ENCODE results near the gene CAV1.

Gene CAV1

DNA sequence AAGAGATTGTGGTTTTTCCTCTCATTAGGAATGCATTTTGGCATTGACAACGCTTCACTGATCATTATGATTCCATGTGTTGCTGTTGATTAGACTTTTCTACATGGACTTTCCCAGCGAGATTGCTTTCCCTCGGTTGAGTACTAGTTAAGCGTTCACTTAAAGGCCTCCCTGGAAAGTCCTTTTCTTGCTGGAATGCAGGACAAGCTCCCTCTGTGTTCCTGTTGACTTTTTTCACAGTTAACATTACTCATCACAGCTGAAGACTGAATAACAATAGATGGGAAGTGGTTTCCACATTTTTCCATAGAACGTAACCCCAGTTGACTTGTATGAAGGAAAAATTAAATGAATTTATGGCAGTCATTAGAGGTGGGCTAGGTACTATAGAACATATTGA is 2.6 kb upstream of the CAV1 start:
- TF ChIP-seq, protein P1, sequence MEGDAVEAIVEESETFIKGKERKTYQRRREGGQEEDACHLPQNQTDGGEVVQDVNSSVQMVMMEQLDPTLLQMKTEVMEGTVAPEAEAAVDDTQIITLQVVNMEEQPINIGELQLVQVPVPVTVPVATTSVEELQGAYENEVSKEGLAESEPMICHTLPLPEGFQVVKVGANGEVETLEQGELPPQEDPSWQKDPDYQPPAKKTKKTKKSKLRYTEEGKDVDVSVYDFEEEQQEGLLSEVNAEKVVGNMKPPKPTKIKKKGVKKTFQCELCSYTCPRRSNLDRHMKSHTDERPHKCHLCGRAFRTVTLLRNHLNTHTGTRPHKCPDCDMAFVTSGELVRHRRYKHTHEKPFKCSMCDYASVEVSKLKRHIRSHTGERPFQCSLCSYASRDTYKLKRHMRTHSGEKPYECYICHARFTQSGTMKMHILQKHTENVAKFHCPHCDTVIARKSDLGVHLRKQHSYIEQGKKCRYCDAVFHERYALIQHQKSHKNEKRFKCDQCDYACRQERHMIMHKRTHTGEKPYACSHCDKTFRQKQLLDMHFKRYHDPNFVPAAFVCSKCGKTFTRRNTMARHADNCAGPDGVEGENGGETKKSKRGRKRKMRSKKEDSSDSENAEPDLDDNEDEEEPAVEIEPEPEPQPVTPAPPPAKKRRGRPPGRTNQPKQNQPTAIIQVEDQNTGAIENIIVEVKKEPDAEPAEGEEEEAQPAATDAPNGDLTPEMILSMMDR (IDR thresholded peaks at IDR 0.05; ENCODE audit: extremely low read depth, insufficient read depth, missing control alignments): no peak
- in situ Hi-C loops (cut with MboI; ENCODE audit: low pct_unique_long_range_greater_than_20kb, low sequenced_read_pairs, unreplicated experiment): no loop called here
- no peak for DNase-seq (ENCODE audit: low spot score)

DNA sequence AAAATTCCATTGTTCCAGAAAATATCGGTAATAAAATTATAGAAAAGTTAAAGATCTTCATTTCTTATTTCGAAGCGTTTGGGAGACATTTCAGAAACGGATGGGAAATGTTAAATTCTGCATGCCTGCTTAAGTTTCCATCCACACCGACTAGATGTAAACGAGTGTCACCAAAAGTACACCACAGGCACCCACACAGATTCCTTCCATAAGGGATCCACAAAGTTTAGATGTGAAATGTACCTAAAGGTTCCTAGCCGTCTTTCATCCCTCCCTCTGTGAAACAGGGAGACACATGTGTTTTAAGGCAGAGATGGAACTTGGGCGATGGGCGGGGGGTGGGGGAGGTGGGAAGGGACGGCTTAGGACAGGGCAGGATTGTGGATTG is 621 bp upstream of the CAV1 start:
- TF ChIP-seq, protein P1 (IDR thresholded peaks at IDR 0.05; ENCODE audit: extremely low read depth, insufficient read depth, missing control alignments): no peak
- in situ Hi-C loops (cut with MboI; ENCODE audit: low pct_unique_long_range_greater_than_20kb, low sequenced_read_pairs, unreplicated experiment): no loop called here
- DNase-seq (ENCODE audit: low spot score): no peak

DNA sequence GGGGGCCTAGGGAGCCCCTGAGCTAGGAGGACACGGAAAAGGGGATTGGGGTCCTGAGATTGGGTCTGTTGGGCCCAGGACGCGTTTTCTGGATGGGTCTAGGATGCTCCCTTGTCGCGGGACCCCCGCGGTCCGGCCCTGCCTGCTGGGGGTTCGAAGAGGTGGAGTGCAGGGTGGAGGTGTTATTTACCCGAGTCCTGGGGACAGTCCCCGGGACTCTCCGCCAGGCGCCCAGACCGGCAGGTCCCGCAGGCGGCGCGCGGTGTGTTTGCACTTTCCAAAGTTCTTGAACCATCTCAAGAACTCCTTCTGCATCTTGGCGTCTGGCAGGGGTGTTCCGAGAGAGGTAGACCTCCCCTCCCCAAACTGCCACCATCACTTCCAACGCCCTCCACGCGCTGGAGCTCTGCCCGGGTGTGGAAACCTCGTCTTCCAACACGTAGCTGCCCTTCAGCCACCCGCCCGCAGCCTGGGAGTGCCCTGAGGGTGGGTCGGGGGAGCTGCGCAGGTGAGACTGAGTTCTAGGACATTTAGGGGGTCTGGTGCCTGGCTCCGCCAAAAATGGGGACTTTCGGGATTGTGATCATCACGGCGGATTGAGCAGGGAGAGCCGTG is 569 bp downstream of the CAV1 start:
- peak; percentile 76 for DNase-seq (ENCODE audit: low spot score)
- in situ Hi-C loops (cut with MboI; ENCODE audit: low pct_unique_long_range_greater_than_20kb, low sequenced_read_pairs, unreplicated experiment): no loop called here
- TF ChIP-seq, protein P1 (IDR thresholded peaks at IDR 0.05; ENCODE audit: extremely low read depth, insufficient read depth, missing control alignments): no peak

DNA sequence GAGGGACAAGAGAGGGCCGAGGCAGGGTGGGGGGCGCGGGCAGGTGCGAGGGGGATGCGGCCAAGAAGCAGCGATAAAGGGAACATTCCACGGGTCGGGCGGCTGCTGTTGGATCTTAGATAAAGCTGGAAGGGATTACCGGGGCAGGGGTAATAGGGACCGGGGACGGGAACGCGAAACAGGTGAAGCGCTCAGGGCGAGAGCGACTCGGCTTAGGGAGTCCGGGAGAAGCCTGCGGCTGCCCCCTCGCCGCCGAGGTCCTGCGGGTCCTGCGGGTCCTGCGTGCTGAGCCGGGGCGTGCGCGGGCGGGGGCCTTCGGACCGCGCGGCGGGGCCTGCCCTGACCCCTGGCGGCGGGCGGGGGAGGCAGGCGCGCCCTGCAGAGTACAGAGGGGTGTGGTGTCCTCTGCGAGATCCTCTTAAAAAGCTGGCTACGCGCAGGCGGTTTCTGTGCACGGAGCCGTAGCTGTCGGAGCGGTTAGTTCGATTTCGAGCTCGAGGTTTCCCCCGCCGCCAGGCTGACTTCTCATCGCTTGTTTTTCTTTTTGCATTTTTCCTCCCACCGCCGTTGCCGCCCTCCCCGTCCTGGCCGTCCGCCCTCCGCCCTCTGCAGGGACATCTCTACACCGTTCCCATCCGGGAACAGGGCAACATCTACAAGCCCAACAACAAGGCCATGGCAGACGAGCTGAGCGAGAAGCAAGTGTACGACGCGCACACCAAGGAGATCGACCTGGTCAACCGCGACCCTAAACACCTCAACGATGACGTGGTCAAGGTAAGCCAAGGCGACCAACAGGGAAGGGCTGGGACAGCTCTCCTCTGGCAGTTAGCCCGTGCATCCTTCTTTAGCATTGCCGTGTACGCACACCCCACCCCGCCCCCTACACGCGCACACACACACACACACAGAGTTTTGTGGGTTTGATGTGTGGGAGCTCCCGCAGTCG is 1.4 kb downstream of the CAV1 start:
- in situ Hi-C loops (cut with MboI; ENCODE audit: low pct_unique_long_range_greater_than_20kb, low sequenced_read_pairs, unreplicated experiment): no loop called here
- DNase-seq (ENCODE audit: low spot score): peak; percentile 91
- TF ChIP-seq, protein P1 (IDR thresholded peaks at IDR 0.05; ENCODE audit: extremely low read depth, insufficient read depth, missing control alignments): peak; percentile 89

DNA sequence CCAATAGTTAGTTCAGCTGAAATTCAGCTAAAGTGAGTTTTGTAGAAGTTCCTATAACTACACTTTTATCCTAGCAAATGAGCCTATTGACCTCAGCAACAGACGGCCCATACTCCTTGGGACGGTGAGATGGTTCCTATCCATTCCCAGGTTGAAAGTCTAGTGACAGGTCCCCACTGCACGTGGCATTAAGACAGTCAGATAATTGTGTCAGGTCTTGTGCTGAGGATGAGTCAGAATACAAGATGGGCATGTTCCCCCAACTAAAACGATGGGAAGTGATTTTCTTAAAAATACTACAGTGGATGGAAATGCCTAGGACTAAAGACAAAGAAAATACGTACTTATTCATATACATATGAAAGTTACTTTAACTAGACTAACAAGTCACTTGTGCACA is 2.1 kb downstream of the CAV1 start:
- in situ Hi-C loops (cut with MboI; ENCODE audit: low pct_unique_long_range_greater_than_20kb, low sequenced_read_pairs, unreplicated experiment): no loop called here
- no peak for DNase-seq (ENCODE audit: low spot score)
- TF ChIP-seq, protein P1 (IDR thresholded peaks at IDR 0.05; ENCODE audit: extremely low read depth, insufficient read depth, missing control alignments): no peak

DNA sequence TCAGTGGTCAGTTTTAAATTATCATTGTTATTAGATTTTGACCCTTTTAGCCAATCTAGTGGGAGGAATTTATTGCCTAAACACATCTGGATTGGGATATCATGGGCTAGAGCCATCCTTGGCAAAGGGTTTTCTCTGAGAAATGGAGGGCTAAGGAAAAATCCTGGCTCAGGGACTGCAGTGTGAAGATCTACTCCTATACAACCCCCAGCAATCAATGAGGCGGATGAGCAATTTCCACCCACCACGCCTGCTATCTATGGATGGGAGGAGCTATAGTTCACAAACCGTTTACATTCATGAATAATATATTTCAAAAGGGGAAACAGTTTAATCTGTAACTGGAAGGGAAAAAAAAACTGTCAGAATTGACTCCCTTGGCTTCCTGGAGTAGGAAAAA is 2.7 kb downstream of the CAV1 start:
- in situ Hi-C loops (cut with MboI; ENCODE audit: low pct_unique_long_range_greater_than_20kb, low sequenced_read_pairs, unreplicated experiment): no loop called here
- no peak for DNase-seq (ENCODE audit: low spot score)
- TF ChIP-seq, protein P1 (IDR thresholded peaks at IDR 0.05; ENCODE audit: extremely low read depth, insufficient read depth, missing control alignments): no peak
